GM18861 (cell line): ENCODE data around the gene PSMG1.

Source experiments
- ATAC-seq: cut with Tn5 transposase; IDR thresholded peaks from one replicate; pipeline ENCODE4 v1.9.1; 2021; ENCODE audit not compliant: unreplicated experiment

Gene PSMG1

GRCh38 chr21:39125752-39126485 is 57.3 kb downstream of the PSMG1 start:
- ATAC-seq: no peak
